HG03097 (cell line): ENCODE results near the gene SRGAP2C.
A peak's percentile ranks its signal among the peaks of the same experiment; 100 is the strongest.
"Not testable (repeated sequence)": the region's sequence is repeated elsewhere in the genome, so short reads cannot be mapped to it uniquely, and the experiment has no call there.

Experiments used
- ATAC-seq: cut with Tn5 transposase; IDR thresholded peaks from one replicate; pipeline ENCODE4 v1.9.1; 2021; ENCODE audit not compliant: unreplicated experiment, low FRiP score

The SRGAP2C gene

DNA sequence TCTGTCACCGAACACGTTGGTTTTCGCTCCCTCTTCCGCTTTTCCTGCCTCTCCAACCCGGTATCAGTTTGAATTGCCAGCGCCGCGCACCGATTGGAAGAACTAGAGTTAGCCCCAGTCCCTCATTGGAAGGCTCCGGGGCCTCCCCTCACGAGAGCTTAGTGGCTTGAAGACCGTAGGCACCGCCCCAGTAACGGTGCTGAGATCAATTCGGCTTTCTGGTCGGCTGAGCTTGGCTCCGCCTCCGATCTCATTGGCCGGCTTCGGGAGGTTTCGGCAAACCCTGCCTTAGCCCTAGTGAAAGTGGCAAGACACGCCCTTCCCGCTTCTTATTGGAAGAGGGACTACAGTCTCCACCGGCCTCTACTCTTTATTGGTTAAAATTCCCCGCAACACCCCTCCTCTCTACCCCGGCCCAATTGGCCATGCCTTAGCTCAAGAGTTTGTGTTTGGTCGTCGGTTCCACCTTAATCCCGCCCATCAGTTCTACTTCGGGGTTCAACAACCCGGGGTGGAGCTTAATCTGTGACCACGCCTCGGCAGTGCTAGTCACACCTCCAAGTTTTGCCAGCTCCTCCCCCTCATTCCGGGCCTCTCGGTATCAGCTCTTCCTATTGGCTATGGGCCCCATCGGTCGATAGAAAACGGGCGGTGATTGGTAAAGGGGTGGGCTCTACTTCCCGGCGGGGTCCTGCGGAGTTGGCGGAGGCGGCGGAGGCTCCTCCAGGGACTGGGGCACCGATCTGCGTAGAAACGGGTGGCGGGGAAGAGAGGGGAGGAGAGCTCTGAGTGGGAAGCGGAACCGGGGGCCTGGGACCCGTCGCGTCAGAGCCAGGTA, at the start of gene SRGAP2C, which contains the start of gene FAM72B:
Gene SRGAP2C (plus strand): TSS at position 686 of the 838 bp plus-strand sequence. CDS start 2,472 bp downstream, outside the sequence.
Gene FAM72B (minus strand): TSS at position 51 of the 838 bp plus-strand sequence. CDS start 851 bp downstream, outside the sequence.
- ATAC-seq, result peak; percentile 80

DNA sequence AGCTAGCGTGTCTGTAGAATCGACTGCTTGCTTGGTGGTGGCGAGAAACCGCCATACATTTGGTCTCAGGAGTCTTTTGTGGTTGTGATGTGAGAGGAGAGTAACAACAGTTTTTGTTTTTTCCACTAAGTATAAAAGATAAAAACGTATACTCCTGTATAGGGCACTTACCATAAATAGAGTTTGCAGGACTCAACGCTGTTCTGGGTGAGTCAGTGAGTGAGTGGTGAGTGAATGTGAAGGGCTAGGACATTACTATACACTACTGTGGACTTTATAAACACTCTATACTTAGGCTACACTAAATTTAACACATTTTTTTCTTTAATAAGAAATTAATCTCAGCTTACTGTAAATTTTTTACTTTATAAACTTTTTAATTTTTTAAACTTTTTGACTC, 44.4 kb upstream of the SRGAP2C start:
- not testable (repeated sequence) for ATAC-seq

- ATAC-seq, result not testable (repeated sequence)
These were observed 36.1 kb upstream of the SRGAP2C start for GRCh38 chr1:121148489-121149190.

DNA sequence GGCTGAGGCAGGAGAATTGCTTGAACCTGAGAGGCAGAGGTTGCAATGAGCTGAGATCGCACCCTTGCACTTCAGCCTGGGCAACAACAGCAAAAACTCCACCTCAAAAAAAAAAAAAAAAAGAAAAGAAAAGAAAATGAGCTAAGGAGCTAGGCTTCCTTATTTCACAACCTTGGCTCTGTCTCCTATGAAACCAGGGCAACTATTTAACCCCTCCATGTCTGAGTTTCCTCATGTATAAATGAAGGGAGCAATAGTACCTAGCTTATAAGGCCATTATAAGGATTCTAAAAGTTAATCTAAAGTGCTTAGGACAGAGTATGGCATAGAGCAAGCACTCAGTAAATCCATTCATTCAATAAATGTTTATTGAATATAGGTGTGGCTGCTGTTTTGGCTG, 33.5 kb upstream of the SRGAP2C start:
- ATAC-seq, result not testable (repeated sequence)

DNA sequence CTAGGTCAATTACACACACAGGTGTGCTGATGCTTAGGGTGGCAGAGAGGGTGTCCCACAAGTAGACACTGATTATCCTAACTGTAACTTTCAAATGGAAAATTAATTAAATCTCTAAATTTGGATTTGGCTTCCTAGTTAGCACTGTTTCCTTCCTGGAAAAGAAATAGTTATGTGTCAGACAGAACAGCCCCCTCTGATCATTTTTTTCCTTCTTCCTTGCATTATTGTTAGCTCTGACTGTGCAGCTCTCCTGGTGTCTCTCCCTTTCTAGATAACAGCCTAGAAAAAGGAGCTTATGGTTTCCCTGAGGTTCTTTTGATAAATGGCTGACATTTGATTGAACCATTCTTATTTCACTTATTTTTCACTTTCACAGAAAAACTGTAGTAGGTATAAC, 32.0 kb upstream of the SRGAP2C start:
- ATAC-seq, result not testable (repeated sequence)

GRCh38 chr1:121154811-121155210, 30.0 kb upstream of the SRGAP2C start:
- ATAC-seq, result not testable (repeated sequence)

DNA sequence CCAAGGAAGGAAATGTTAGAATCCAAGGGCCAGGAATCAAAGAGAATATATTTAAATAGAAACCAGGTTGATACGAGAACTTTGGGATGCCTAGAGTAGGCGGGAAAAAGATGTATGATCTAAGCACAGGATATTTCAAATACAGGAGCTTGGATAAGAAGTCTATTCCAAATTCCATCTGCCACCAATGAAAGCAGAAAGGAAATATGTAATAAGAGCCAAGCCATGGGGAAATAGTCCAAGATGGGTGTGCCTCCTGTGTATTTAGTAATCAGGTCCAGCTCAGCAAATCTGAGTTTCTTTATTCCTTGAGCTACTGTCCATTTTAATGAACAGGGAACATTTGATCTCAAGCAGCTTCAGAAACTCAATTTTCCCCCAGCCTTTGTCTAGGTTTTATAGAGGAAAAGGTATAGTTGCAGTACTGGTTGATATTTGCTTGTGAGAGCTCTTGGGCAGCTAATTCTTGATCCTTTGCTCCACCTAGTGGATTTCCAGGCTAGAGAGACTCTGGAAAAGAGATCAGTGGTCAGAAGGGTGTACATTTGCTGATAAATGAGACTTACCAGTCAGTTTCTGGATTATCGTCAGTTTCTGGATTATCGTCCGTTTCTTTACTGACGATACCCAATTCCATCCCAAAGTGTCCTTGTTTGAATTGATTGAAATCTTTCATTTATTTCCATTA, 29.0 kb upstream of the SRGAP2C start:
- not testable (repeated sequence) for ATAC-seq

- not testable (repeated sequence) for ATAC-seq
These were observed 27.7 kb upstream of the SRGAP2C start for GRCh38 chr1:121156958-121157603.

DNA sequence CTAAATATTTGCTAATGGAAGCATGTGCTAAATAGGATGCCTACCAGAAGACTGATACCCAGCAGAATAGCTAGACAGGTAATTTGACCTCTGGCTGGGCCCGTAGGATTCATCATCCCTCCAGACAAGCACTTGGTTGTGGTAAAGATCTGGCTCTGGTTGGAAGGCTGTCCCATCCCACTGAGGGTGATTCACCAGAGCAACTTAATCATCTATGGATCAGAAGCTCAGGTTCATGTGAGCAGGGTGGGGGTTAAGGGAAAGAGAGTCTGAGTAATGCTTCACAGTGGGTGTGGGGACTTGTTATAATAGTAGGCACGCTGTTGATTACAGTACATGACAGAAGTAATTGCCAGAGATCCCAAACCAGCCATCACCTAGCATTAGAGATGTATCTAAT, 27.2 kb upstream of the SRGAP2C start:
- ATAC-seq, result not testable (repeated sequence)

DNA sequence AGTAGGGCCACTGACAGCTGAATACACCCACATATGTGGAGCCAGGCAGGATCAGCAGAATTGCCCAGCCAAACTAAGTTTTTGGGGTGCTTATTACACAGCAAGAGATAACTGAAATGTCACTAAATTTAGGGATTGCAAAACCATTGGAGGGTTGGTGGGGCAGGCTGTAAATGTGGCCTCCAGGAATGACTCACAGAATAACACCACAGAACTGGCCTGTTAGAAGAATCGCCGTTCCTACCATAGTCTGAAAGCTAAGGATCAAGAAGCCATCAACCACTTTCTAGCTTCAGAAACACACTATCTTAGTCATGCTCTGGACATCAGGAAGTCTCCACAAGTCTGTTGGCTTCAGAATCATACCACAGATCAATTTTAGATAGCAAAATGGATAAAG, 24.7 kb upstream of the SRGAP2C start:
- ATAC-seq, result not testable (repeated sequence)

DNA sequence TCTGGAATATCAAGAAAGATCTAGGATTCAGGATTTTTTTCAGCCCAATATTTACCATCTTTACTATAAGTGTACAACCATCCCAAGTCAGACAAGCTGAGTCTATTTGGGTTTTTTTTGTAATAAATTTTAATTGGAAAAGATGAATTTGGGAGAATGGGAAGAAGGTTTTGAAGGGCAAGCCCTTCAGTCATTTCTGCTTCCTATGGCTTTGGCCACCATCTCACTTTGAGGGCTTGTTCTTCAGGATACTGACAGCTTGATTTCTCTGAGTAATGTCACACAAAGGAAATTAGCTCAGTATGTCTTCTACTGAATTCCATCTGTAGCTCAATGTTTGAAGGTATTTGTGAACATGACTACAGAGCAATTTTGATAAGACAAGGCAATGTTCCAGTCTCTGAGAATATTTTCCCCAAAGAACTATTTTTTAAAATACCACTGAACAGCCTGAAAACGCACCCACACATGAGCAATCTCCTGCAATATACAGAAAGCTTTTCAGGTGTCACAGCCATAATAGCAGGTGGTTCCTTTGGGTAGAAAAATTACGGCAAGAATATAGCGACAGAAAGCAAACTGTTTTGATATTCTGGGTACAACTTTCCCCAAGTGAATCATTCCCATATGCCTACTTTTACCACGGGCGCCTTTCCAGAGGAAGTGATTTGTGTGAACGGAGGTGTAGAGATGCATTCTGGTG, 23.4 kb upstream of the SRGAP2C start:
- ATAC-seq, result not testable (repeated sequence)

- ATAC-seq, result not testable (repeated sequence)
These were observed 20.7 kb upstream of the SRGAP2C start for GRCh38 chr1:121163850-121164757.

- ATAC-seq, result not testable (repeated sequence)
These were observed 19.5 kb upstream of the SRGAP2C start for GRCh38 chr1:121165296-121165695.

DNA sequence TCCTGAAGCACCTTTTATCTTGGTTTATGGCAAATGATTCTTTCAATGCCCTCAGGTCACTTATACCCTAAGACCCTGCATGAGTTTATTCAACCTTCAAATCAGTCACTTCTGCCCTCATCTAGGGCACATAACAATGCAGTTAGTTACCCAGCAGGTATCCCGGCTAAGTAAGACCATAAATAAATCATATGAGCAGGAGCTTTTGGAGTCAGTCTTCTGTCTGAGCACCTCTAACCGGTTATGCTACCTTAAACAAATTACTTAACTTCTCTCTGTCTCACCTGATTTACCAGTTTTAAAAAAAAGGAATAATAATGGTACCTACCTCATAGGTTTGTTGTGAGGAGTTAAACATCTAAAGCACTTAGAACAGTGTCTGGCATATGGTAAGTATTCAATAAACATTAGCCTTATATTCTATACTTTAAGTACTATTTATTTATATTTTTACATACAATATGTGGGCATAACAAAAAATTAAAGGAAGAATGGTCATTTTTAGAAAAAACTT, 17.5 kb upstream of the SRGAP2C start:
- not testable (repeated sequence) for ATAC-seq

DNA sequence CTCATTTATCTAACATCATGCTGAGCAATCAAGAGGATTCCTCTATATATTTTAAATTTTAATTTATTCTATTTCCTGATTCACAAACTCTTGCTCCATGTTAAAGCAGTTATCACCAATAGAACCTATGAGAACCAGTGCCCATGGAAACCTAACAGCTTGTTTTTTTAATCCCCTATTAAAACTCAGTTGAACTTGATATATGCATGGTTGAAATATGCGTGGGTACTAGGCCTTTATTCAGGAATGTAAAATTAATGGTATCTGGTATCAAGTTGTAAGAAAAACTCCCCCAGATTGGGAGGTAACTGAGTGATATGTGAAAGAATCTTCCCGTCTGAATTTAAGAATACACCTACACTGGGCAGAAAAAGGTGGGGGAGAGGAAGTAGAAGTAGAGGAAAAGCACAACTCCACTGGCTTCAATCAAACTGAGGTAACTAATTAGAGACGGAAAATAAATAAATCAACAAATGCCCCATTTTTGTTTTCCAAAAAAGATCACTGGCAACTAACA, 16.6 kb upstream of the SRGAP2C start:
- ATAC-seq, result not testable (repeated sequence)

DNA sequence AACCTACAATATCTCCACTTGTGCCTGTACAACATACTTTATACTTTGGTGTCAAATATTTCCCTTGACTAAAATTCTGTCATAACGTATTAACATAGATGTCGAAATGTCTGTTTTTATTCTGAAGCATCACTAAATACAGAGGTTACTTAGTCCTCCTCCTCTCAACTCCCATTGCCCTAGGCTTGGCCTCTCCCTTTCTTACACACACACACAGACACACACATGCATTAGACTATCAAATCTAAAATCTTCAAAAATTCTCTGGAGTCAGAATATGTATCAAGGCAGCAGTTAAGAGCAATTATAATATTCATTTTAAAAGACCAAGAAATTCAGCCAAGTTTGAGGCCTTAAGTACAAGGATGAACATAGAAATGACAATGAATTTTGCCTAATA, 8.1 kb upstream of the SRGAP2C start:
- not testable (repeated sequence) for ATAC-seq

DNA sequence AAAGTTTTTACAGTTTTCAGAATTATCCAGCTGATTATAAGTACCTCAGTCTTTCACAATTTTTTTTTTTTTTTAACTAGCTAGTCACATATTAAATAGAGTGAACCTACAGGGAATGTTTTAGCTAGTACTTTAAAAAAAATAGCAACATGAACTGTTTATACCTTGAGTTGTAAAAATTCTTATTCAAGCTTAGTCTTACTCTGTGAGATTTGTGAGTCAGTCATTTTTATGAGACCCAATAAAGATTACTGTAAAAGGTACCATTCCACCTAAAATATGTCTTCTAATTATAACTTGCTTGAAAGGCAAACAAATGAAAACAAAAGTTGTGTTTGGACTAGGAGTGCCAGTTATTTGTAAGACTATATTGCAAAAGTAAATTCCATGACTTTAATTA, 6.6 kb upstream of the SRGAP2C start:
- ATAC-seq, result not testable (repeated sequence)

GRCh38 chr1:121183867-121184266, 908 bp upstream of the SRGAP2C start:
- not testable (repeated sequence) for ATAC-seq
